ENCODE data around the gene HNF4A. TPM values are rescaled to one million over a fixed set of nuclear protein-coding genes. Genes with fewer than 3 reads are reported as not detected.

Gene HNF4A
- total and polyA plus RNA-seq, 2 donors (not counting 3 experiments of a cell fraction or from before 2014, with no cell fraction given): not detected

DNA sequence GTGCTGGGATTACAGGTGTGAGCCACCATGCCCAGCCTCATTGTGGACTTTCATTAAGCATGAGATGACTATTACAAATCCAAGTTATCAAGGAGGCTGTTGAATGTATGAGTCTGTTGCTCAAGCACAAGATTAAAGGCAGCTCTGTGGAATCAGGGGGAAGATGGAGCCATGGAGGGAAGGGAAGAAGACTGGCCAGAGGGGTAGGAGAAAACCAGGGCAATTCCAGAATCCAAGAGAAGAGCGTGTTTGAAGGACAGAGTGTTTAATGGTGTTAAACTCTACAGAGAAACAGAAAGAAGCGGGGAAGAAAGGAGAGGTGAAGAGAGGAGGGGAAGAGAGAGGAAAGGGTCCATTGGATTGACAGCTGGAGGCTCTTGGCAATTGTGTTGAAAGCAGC is 70.4 kb downstream of the HNF4A start:
- H3K4me2 ChIP-seq (ENCODE audit: insufficient read depth, low read length): no peak overlapping the region
- H3K4me3 ChIP-seq (replicated peaks in 1 of 3; ENCODE audit: insufficient read depth in 1 of 3, low read depth in 1 of 3, low read length in 3 of 3): no peak overlapping the region
- dilution Hi-C loops (cut with MboI; ENCODE audit: extremely low pct_ligation_motif_present, low sequenced_read_pairs): no loop called here
- no peak for DNase-seq (ENCODE audit: low read depth, low spot score)
- H4K20me1 ChIP-seq (replicated peaks; ENCODE audit: control insufficient read depth, extremely low read depth, insufficient read depth, low read length): no peaks in the 10 kb centered on the region
- BruUV-seq (replicated peaks): no TSS peak
- no peaks in the 10 kb centered on the region for H3K36me3 ChIP-seq (ENCODE audit: control insufficient read depth in 2 of 2, extremely low read depth in 1 of 2, insufficient read depth in 2 of 2, low read length in 2 of 2)
- no peaks in the 10 kb centered on the region for H3K9me3 ChIP-seq (replicated peaks; ENCODE audit: control insufficient read depth, insufficient read depth, low read length)
- no peak overlapping the region for H3K9ac ChIP-seq (replicated peaks; ENCODE audit: extremely low read depth, insufficient read depth, low read length)
- intact Hi-C loops (cut with micrococcal nuclease): no loop called here
- no peaks in the 10 kb centered on the region for H3K27me3 ChIP-seq (ENCODE audit: control insufficient read depth in 2 of 2, insufficient read depth in 2 of 2, low read length in 2 of 2)
- no peak overlapping the region for H2AFZ ChIP-seq (ENCODE audit: low read depth, low read length)
- no peak for TF ChIP-seq GATA2 (IDR thresholded peaks at IDR 0.05; ENCODE audit: insufficient read depth, insufficient read length, low read depth, low read length)
- TF ChIP-seq, protein P1, sequence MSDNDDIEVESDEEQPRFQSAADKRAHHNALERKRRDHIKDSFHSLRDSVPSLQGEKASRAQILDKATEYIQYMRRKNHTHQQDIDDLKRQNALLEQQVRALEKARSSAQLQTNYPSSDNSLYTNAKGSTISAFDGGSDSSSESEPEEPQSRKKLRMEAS (IDR thresholded peaks at IDR 0.05; ENCODE audit: insufficient read depth, insufficient read length): no peak
- TF ChIP-seq JUN (IDR thresholded peaks at IDR 0.05; ENCODE audit: borderline replicate concordance, insufficient read depth, insufficient read length, low read depth): no peak
- TF ChIP-seq POLR2AphosphoS5 (IDR thresholded peaks at IDR 0.05; ENCODE audit: insufficient read depth, low read depth, low read length): no peak
- TF ChIP-seq FOS (IDR thresholded peaks at IDR 0.05; ENCODE audit: borderline replicate concordance, insufficient read depth, low read length): no peak
- TF ChIP-seq, protein P2, sequence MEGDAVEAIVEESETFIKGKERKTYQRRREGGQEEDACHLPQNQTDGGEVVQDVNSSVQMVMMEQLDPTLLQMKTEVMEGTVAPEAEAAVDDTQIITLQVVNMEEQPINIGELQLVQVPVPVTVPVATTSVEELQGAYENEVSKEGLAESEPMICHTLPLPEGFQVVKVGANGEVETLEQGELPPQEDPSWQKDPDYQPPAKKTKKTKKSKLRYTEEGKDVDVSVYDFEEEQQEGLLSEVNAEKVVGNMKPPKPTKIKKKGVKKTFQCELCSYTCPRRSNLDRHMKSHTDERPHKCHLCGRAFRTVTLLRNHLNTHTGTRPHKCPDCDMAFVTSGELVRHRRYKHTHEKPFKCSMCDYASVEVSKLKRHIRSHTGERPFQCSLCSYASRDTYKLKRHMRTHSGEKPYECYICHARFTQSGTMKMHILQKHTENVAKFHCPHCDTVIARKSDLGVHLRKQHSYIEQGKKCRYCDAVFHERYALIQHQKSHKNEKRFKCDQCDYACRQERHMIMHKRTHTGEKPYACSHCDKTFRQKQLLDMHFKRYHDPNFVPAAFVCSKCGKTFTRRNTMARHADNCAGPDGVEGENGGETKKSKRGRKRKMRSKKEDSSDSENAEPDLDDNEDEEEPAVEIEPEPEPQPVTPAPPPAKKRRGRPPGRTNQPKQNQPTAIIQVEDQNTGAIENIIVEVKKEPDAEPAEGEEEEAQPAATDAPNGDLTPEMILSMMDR (IDR thresholded peaks at IDR 0.05; ENCODE audit: extremely low read depth in 1 of 2, insufficient read depth in 1 of 2, low read depth in 1 of 2, low read length in 2 of 2): no peak
- TF ChIP-seq POLR2A (IDR thresholded peaks at IDR 0.05; ENCODE audit: low read depth, low read length): no peak
- TF ChIP-seq MYC (IDR thresholded peaks at IDR 0.05; ENCODE audit: low read depth, low read length): no peak
- no peak for TF ChIP-seq EZH2 (IDR thresholded peaks at IDR 0.05; ENCODE audit: borderline replicate concordance, low read depth, low read length, severe bottlenecking)
- H3K4me1 ChIP-seq (ENCODE audit: control insufficient read depth, extremely low read depth, insufficient read depth, low read length): no peaks in the 10 kb centered on the region
- H3K9me1 ChIP-seq (replicated peaks; ENCODE audit: control insufficient read depth, extremely low read depth, insufficient read depth, low read length): no peaks in the 10 kb centered on the region
- FAIRE-seq: no peak
- no peak overlapping the region for H3K27ac ChIP-seq (ENCODE audit: insufficient read depth, low read depth, low read length)
- POLR2A ChIA-PET: no interaction called here
- CTCF ChIA-PET: no interaction called here
- no peaks in the 10 kb centered on the region for H3K79me2 ChIP-seq (ENCODE audit: control insufficient read depth, insufficient read depth, low read length)
